ENCODE data around the gene SYNM. TPM values are rescaled to one million over a fixed set of nuclear protein-coding genes. Genes with fewer than 3 reads are reported as not detected.

The SYNM gene
- total RNA-seq, 1 experiment from 2014 or later: 9.9 TPM

- no peaks in the 10 kb centered on the region for H3K79me2 ChIP-seq (ENCODE audit: low read length)
- no peak overlapping the region for H3K9ac ChIP-seq (ENCODE audit: low read length)
- POLR2A ChIA-PET (ENCODE audit: unreplicated experiment): no interaction called here
- intact Hi-C loops (cut with micrococcal nuclease): no loop called here
- no peak overlapping the region for H3K4me3 ChIP-seq (ENCODE audit: low read length)
- no peak overlapping the region for H3K27ac ChIP-seq (ENCODE audit: low read length)
- TF ChIP-seq EZH2phosphoT487 (IDR thresholded peaks at IDR 0.05; ENCODE audit: borderline replicate concordance, low read length) (no peak), EZH2 (IDR thresholded peaks at IDR 0.05; ENCODE audit: low read length, unreplicated experiment) (no peak), CTCF (conservative IDR thresholded peaks at IDR 0.05; ENCODE audit: low read depth, low read length) (no peak)
- no peak overlapping the region for H3K4me2 ChIP-seq (ENCODE audit: low read length)
- no TSS peak for BruUV-seq (replicated peaks)
- ATAC-seq (no peak), DNase-seq (no peak)
- H2AFZ ChIP-seq (ENCODE audit: low read length): no peak overlapping the region
- no peaks in the 10 kb centered on the region for H4K20me1 ChIP-seq (ENCODE audit: low read length)
- H3K9me2 ChIP-seq (replicated peaks; ENCODE audit: low read length): no peaks in the 10 kb centered on the region
- CTCF ChIA-PET: no interaction called here
- peaks cover 8% of the 10 kb centered on the region; the same call in 1 of the 2 replicates for H3K27me3 ChIP-seq (ENCODE audit: low read length)
- H3F3A ChIP-seq (ENCODE audit: low read length, unreplicated experiment): no peaks in the 10 kb centered on the region
- H3K36me3 ChIP-seq (ENCODE audit: low read depth, low read length): no peaks in the 10 kb centered on the region
- no peaks in the 10 kb centered on the region for H3K4me1 ChIP-seq (ENCODE audit: insufficient read depth, low read length)
- no peaks in the 10 kb centered on the region for H3K9me3 ChIP-seq (ENCODE audit: low read length)
Observed at GRCh38 chr15:99084965-99085364, 19.9 kb upstream of the SYNM start.

- Histone ChIP-seq H3K9me2 (replicated peaks; ENCODE audit: low read length) (no peaks in the 10 kb centered on the region), H3K27me3 (ENCODE audit: low read length) (peaks cover 8% of the 10 kb centered on the region; the same call in 1 of the 2 replicates), H3K9me3 (ENCODE audit: low read length) (no peaks in the 10 kb centered on the region), H3K4me1 (ENCODE audit: insufficient read depth, low read length) (no peaks in the 10 kb centered on the region), H3K36me3 (ENCODE audit: low read depth, low read length) (no peaks in the 10 kb centered on the region), H3F3A (ENCODE audit: low read length, unreplicated experiment) (no peaks in the 10 kb centered on the region), H3K4me3 (ENCODE audit: low read length) (no peak overlapping the region), H2AFZ (ENCODE audit: low read length) (no peak overlapping the region), H3K9ac (ENCODE audit: low read length) (no peak overlapping the region), H3K27ac (ENCODE audit: low read length) (no peak overlapping the region), H3K79me2 (ENCODE audit: low read length) (no peaks in the 10 kb centered on the region), H3K4me2 (ENCODE audit: low read length) (no peak overlapping the region), H4K20me1 (ENCODE audit: low read length) (no peaks in the 10 kb centered on the region)
- no peak for TF ChIP-seq CTCF (conservative IDR thresholded peaks at IDR 0.05; ENCODE audit: low read depth, low read length)
- DNase-seq: no peak
- POLR2A ChIA-PET (ENCODE audit: unreplicated experiment): no interaction called here
- CTCF ChIA-PET: no interaction called here
- intact Hi-C loops (cut with micrococcal nuclease): no loop called here
- no peak for ATAC-seq
- BruUV-seq (replicated peaks): no TSS peak
Observed at GRCh38 chr15:99085413-99086326, 19.2 kb upstream of the SYNM start.

- Histone ChIP-seq H3K4me2 (ENCODE audit: low read length) (no peak overlapping the region), H3K4me1 (ENCODE audit: insufficient read depth, low read length) (no peaks in the 10 kb centered on the region), H3K36me3 (ENCODE audit: low read depth, low read length) (no peaks in the 10 kb centered on the region), H3K27me3 (ENCODE audit: low read length) (peaks cover 8% of the 10 kb centered on the region; the same call in 1 of the 2 replicates), H3K79me2 (ENCODE audit: low read length) (no peaks in the 10 kb centered on the region), H3K9ac (ENCODE audit: low read length) (no peak overlapping the region), H2AFZ (ENCODE audit: low read length) (no peak overlapping the region), H4K20me1 (ENCODE audit: low read length) (no peaks in the 10 kb centered on the region), H3K9me2 (replicated peaks; ENCODE audit: low read length) (no peaks in the 10 kb centered on the region), H3K27ac (ENCODE audit: low read length) (no peak overlapping the region), H3K9me3 (ENCODE audit: low read length) (no peaks in the 10 kb centered on the region), H3K4me3 (ENCODE audit: low read length) (no peak overlapping the region), H3F3A (ENCODE audit: low read length, unreplicated experiment) (no peaks in the 10 kb centered on the region)
- CTCF ChIA-PET: no interaction called here
- DNase-seq (no peak), ATAC-seq (no peak)
- BruUV-seq (replicated peaks): no TSS peak
- POLR2A ChIA-PET (ENCODE audit: unreplicated experiment): no interaction called here
- TF ChIP-seq EZH2 (IDR thresholded peaks at IDR 0.05; ENCODE audit: low read length, unreplicated experiment) (no peak), EZH2phosphoT487 (IDR thresholded peaks at IDR 0.05; ENCODE audit: borderline replicate concordance, low read length) (no peak), CTCF (conservative IDR thresholded peaks at IDR 0.05; ENCODE audit: low read depth, low read length) (no peak)
- intact Hi-C loops (cut with micrococcal nuclease): no loop called here
Observed at GRCh38 chr15:99086327-99086667, 18.6 kb upstream of the SYNM start.
